Gastrocnemius medialis (tissue), 4 donors: ENCODE measurements around the gene TSHR.

Experiments
- POLR2A ChIP-seq, 2 donors: fragments of 450-650 bp; IDR thresholded peaks; one replicate each; pipeline ENCODE4 v1.6.1; 2017; ENCODE audit warnings: antibody characterized with exemption in 2 of 2, mild to moderate bottlenecking in 2 of 2, moderate library complexity in 2 of 2
- TF ChIP-seq, protein P1 (sequence below), 5 experiments: fragments of 450-650 bp in 3 of 5; fragments of 200-600 bp in 2 of 5; sonication (generic) in 2 of 5; IDR thresholded peaks in 4 of 5; conservative IDR thresholded peaks in 1 of 5; 1 replicate in 4 of 5; 2 replicates in 1 of 5; pipeline ENCODE4 v1.5.1; 2016 to 2019; ENCODE audit warnings: antibody characterized with exemption in 5 of 5, mild to moderate bottlenecking in 3 of 5, moderate library complexity in 3 of 5

DNA sequence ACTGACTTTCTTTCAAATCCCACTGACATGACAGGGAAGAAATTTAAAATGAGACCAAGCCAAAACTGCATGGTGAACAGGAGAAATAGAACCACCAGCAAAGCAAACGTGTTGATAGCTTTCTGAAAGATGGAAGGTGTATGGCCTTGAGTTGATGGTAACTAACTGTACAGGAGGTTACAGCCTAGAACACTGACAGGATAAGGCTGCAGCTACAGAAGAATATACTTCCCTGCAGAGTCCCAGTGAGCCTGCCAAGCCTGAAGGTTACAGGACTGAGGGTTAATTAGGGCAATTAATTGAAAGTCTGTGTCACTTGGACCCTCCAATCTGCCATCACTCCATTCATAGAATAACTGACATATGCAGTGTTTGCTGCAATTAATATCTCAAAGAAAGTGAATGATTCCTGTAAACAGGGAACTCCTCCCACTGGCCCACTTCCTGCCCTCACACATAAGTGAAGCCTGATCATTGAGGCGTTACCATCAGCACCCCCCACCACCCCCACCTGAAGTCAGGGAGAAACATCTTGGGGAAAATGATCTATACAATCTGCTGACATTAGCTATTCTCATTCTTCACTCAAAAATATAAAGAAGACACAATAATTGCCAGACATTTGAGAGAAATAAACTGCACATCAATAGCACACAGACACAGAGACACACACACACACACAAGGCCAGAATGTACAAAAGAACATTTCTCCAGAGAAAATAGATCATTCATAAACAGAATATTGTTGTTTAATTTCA lies 191.9 kb downstream of the TSHR start:
- TF ChIP-seq, protein P1, sequence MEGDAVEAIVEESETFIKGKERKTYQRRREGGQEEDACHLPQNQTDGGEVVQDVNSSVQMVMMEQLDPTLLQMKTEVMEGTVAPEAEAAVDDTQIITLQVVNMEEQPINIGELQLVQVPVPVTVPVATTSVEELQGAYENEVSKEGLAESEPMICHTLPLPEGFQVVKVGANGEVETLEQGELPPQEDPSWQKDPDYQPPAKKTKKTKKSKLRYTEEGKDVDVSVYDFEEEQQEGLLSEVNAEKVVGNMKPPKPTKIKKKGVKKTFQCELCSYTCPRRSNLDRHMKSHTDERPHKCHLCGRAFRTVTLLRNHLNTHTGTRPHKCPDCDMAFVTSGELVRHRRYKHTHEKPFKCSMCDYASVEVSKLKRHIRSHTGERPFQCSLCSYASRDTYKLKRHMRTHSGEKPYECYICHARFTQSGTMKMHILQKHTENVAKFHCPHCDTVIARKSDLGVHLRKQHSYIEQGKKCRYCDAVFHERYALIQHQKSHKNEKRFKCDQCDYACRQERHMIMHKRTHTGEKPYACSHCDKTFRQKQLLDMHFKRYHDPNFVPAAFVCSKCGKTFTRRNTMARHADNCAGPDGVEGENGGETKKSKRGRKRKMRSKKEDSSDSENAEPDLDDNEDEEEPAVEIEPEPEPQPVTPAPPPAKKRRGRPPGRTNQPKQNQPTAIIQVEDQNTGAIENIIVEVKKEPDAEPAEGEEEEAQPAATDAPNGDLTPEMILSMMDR (IDR thresholded peaks at IDR 0.05 in 4 of 5, conservative IDR thresholded peaks at IDR 0.05 in 1 of 5): no peak
- no peak for TF ChIP-seq POLR2A (IDR thresholded peaks at IDR 0.05)
